Measurements from ENCODE around the gene PLEKHA4. TPM values are rescaled to one million over a fixed set of nuclear protein-coding genes. Genes with fewer than 3 reads are reported as not detected.

Gene PLEKHA4
- total and polyA plus RNA-seq, 2 experiments from 2014 or later: 12.2 to 12.3 TPM

GRCh38 chr19:48879025-48879637 lies 10.7 kb upstream of the PLEKHA4 start (continued):
- TF ChIP-seq CTCF (conservative IDR thresholded peaks at IDR 0.05; ENCODE audit: low read depth in 2 of 2): no peak
- TF ChIP-seq STAT1 (IDR thresholded peaks at IDR 0.05; ENCODE audit: unreplicated experiment): no peak

GRCh38 chr19:48878196-48879024 lies 10.0 kb upstream of the PLEKHA4 start:
- H3K4me1 Mint-ChIP-seq: peaks cover 15% of the 10 kb centered on the region
- Histone ChIP-seq H3K36me3 (ENCODE audit: insufficient read depth) (peaks cover 10% of the 10 kb centered on the region), H3K9me2 (ENCODE audit: insufficient read depth) (no peaks in the 10 kb centered on the region), H3K27ac (ENCODE audit: low read depth) (no peak overlapping the region), H3K27me3 (ENCODE audit: insufficient read depth) (no peaks in the 10 kb centered on the region), H2AFZ (no peak overlapping the region), H3F3A (replicated peaks; ENCODE audit: low read depth) (peaks cover 8% of the 10 kb centered on the region; the same call in 1 of the 2 replicates), H3K4me2 (no peak overlapping the region), H3K4me3 (no peak overlapping the region), H4K20me1 (replicated peaks; ENCODE audit: insufficient read depth) (peaks cover 14% of the 10 kb centered on the region), H3K79me2 (replicated peaks; ENCODE audit: insufficient read depth) (peaks cover 17% of the 10 kb centered on the region), H3K4me1 (ENCODE audit: insufficient read depth) (peaks cover 8% of the 10 kb centered on the region)
- peaks cover 48% of the 10 kb centered on the region for H3K36me3 Mint-ChIP-seq (ENCODE audit: low read depth)
- H3K9me3 Mint-ChIP-seq: peaks cover 11% of the 10 kb centered on the region; the same call in 2 of the 3 replicates
- DNase-seq (ENCODE audit: low spot score): no peak
- ATAC-seq: no peak
- peaks cover 2% of the 10 kb centered on the region for H3K27me3 Mint-ChIP-seq (ENCODE audit: insufficient read depth, low read depth, poor library complexity)
- H3K27ac Mint-ChIP-seq: no peak overlapping the region
- H3K4me3 Mint-ChIP-seq: no peak overlapping the region
- TF ChIP-seq ZNF462 (CRISPR knock-in tag; IDR thresholded peaks at IDR 0.05): no peak
- no peak for TF ChIP-seq ETS1 (IDR thresholded peaks at IDR 0.05)
- TF ChIP-seq POLR2AphosphoS5 (IDR thresholded peaks at IDR 0.05; ENCODE audit: low read depth): no peak
- no peak for TF ChIP-seq REST (IDR thresholded peaks at IDR 0.05; ENCODE audit: unreplicated experiment)
- no peak for TF ChIP-seq ZNF114 (CRISPR knock-in tag; IDR thresholded peaks at IDR 0.05)
- TF ChIP-seq ZNF331 (CRISPR knock-in tag; IDR thresholded peaks at IDR 0.05; ENCODE audit: low read depth): no peak
